Measurements from ENCODE around the gene CYP21A2. TPM values are rescaled to one million over a fixed set of nuclear protein-coding genes. Genes with fewer than 3 reads are reported as not detected.
A peak's percentile ranks its signal among the peaks of the same experiment; 100 is the strongest.
"Not testable (repeated sequence)": the region's sequence is repeated elsewhere in the genome, so short reads cannot be mapped to it uniquely, and the experiment has no call there.

The CYP21A2 gene
- total RNA-seq, 1 donor from 2014 or later = 0.68 TPM

DNA sequence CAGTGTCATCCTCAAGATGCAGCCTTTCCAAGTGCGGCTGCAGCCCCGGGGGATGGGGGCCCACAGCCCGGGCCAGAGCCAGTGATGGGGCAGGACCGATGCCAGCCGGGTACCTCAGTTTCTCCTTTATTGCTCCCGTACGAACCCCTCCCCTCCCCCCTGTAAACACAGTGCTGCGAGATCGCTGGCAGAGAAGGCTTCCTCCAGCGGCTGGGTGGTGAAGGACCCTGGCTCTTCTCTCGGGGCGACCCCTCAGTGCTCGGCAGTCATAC is 2.8 kb downstream of the CYP21A2 start:
- H3K9me3 Mint-ChIP-seq; H3K4me1 Mint-ChIP-seq (ENCODE audit: unreplicated experiment); DNase-seq (ENCODE audit: extremely low spot score, unreplicated experiment); H3K4me3 Mint-ChIP-seq; H3K27me3 Mint-ChIP-seq; H3K27ac Mint-ChIP-seq; H3K36me3 Mint-ChIP-seq: not testable (repeated sequence)

DNA sequence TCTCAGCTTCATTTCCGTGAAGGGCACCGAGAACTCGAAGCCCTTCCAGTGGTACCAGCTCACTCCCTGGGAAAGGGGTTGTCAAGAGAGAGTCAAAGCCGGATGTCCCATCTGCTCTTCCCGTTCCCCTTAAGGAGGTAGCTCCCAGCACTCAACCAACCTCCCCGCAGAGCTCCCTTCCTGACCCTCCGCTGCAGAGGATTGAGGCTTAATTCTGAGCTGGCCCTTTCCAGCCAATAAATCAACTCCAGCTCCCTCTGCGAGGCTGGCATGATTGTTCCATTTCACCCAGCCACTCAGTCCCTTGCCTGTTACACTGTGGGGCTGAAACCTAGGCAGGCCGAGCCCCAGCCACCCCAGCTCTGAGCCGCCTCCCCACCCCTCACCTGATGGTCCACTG is 3.2 kb downstream of the CYP21A2 start:
- H3K27ac Mint-ChIP-seq; DNase-seq (ENCODE audit: extremely low spot score, unreplicated experiment); H3K36me3 Mint-ChIP-seq: not testable (repeated sequence)

DNA sequence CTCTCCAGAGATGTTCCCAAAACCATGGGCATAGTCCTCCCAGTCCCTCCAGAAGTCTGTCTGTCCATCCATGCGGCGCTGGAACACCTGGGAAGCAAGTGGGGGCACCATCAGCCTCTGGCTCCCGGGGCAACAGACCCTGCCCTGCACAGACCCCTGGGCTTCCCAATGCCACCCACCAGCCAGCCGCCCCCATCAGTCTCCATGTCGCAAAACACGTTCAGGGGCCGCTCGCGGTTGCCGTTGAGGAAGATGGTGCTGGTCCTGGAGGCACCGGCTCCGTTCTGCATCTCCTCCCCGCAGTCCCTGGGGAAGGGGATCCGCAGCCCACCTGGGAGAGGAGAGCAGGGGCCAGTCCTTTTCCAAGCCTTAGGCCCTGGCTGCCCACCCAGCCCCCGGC is 4.1 kb downstream of the CYP21A2 start:
- H3K27ac Mint-ChIP-seq; H3K27me3 Mint-ChIP-seq; H3K4me1 Mint-ChIP-seq (ENCODE audit: unreplicated experiment); H3K4me3 Mint-ChIP-seq; H3K36me3 Mint-ChIP-seq; H3K9me3 Mint-ChIP-seq; DNase-seq (ENCODE audit: extremely low spot score, unreplicated experiment): not testable (repeated sequence)

More for the DNA sequence above, 3.2 kb downstream of the CYP21A2 start:
- not testable (repeated sequence) for H3K4me3 Mint-ChIP-seq; H3K4me1 Mint-ChIP-seq (ENCODE audit: unreplicated experiment); H3K9me3 Mint-ChIP-seq; H3K27me3 Mint-ChIP-seq

DNA sequence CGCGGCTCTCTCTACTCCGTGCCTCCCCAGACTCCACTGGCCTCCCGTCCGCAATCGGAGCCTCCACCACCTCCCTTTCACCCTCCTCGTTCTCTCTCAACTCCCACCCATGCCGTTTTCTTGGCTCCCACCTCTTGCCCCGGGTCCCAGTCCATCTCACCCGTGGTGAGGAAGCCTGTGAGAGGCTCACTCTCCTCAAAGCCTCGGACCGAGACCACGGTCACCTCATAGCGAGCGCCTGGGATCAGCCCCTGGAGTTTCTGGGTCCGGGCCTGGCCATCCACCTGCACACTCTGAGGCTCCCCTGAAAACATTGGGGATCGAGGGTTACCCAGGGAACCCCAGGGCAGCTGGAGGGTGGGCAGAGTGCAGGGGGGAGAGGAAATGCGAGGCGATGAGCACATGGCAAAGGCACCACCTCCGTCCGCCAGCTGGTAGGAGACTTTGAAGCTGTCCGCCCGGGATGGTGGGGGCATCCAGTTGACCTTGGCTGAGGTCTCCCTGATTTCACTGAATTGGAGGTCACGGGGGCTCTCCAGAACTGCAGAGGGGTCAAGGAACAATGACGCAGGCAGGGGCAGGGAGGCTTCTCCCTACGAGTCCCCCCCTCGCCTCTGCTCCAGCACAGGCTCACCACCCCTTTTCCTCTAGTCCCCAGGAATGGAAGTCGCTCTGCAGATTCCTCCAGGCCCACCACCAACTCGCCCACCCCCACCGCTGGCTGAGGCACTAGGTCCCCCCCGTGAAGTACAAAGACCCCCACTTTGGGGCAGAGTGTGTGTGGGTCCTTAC is 5.6 kb downstream of the CYP21A2 start:
- H3K27me3 Mint-ChIP-seq; H3K36me3 Mint-ChIP-seq; H3K4me3 Mint-ChIP-seq; DNase-seq (ENCODE audit: extremely low spot score, unreplicated experiment); H3K9me3 Mint-ChIP-seq; H3K27ac Mint-ChIP-seq; H3K4me1 Mint-ChIP-seq (ENCODE audit: unreplicated experiment): not testable (repeated sequence)

GRCh38 chr6:32044916-32045315 is 6.7 kb downstream of the CYP21A2 start:
- not testable (repeated sequence) for H3K4me3 Mint-ChIP-seq; DNase-seq (ENCODE audit: extremely low spot score, unreplicated experiment); H3K27me3 Mint-ChIP-seq; H3K27ac Mint-ChIP-seq; H3K9me3 Mint-ChIP-seq; H3K36me3 Mint-ChIP-seq; H3K4me1 Mint-ChIP-seq (ENCODE audit: unreplicated experiment)

- H3K4me1 Mint-ChIP-seq (ENCODE audit: unreplicated experiment) = peaks cover 4% of the 10 kb centered on the region
- H3K27me3 Mint-ChIP-seq = peaks cover 2% of the 10 kb centered on the region
- H3K9me3 Mint-ChIP-seq = no peaks in the 10 kb centered on the region
- H3K4me3 Mint-ChIP-seq = no peak overlapping the region
- H3K27ac Mint-ChIP-seq = no peak overlapping the region
- no peaks in the 10 kb centered on the region for H3K36me3 Mint-ChIP-seq
- TF ChIP-seq, protein P1, sequence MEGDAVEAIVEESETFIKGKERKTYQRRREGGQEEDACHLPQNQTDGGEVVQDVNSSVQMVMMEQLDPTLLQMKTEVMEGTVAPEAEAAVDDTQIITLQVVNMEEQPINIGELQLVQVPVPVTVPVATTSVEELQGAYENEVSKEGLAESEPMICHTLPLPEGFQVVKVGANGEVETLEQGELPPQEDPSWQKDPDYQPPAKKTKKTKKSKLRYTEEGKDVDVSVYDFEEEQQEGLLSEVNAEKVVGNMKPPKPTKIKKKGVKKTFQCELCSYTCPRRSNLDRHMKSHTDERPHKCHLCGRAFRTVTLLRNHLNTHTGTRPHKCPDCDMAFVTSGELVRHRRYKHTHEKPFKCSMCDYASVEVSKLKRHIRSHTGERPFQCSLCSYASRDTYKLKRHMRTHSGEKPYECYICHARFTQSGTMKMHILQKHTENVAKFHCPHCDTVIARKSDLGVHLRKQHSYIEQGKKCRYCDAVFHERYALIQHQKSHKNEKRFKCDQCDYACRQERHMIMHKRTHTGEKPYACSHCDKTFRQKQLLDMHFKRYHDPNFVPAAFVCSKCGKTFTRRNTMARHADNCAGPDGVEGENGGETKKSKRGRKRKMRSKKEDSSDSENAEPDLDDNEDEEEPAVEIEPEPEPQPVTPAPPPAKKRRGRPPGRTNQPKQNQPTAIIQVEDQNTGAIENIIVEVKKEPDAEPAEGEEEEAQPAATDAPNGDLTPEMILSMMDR (conservative IDR thresholded peaks at IDR 0.05) = no peak
- DNase-seq (ENCODE audit: extremely low spot score, unreplicated experiment) = no peak
Measured at GRCh38 chr6:32045811-32046449, 7.7 kb downstream of the CYP21A2 start.

GRCh38 chr6:32046450-32047083 is 8.4 kb downstream of the CYP21A2 start:
- H3K36me3 Mint-ChIP-seq = no peaks in the 10 kb centered on the region
- no peaks in the 10 kb centered on the region for H3K9me3 Mint-ChIP-seq
- H3K4me1 Mint-ChIP-seq (ENCODE audit: unreplicated experiment) = peaks cover 4% of the 10 kb centered on the region
- no peak overlapping the region for H3K4me3 Mint-ChIP-seq
- no peak for DNase-seq (ENCODE audit: extremely low spot score, unreplicated experiment)
- H3K27ac Mint-ChIP-seq = no peak overlapping the region
- peaks cover 4% of the 10 kb centered on the region for H3K27me3 Mint-ChIP-seq
- TF ChIP-seq, protein P1 (conservative IDR thresholded peaks at IDR 0.05) = peak; percentile 41

GRCh38 chr6:32047084-32047478 is 8.9 kb downstream of the CYP21A2 start:
- Mint-ChIP-seq H3K36me3 (no peaks in the 10 kb centered on the region), H3K9me3 (no peaks in the 10 kb centered on the region), H3K4me1 (ENCODE audit: unreplicated experiment) (peaks cover 4% of the 10 kb centered on the region), H3K4me3 (no peak overlapping the region), H3K27ac (no peak overlapping the region), H3K27me3 (peaks cover 4% of the 10 kb centered on the region)
- TF ChIP-seq, protein P1 (conservative IDR thresholded peaks at IDR 0.05) = no peak
- no peak for DNase-seq (ENCODE audit: extremely low spot score, unreplicated experiment)
